CD14-positive monocyte (primary cell): ENCODE measurements around the gene CYP3A5. TPM values are rescaled to one million over a fixed set of nuclear protein-coding genes. Genes with fewer than 3 reads are reported as not detected.

Experiments used
- DNase-seq, 3 donors: peaks; one replicate each; pipeline ENCODE4 v3.0.0-alpha.2; 2011 to 2022
- H2AFZ ChIP-seq: 2 replicates; pipeline ENCODE4 v1.6.0; 2012; ENCODE audit warnings: mild to moderate bottlenecking, low read depth, low read length, inconsistent platforms; ENCODE audit not compliant: insufficient read depth, poor library complexity, severe bottlenecking
- H3K27ac ChIP-seq, 2 donors: 1 replicate in 1 of 2; 2 replicates in 1 of 2; pipeline ENCODE4 v1.5.1; 2012 to 2013; ENCODE audit warnings: low read length in 2 of 2, control low read depth in 1 of 2, inconsistent platforms in 1 of 2, low read depth in 1 of 2, mild to moderate bottlenecking in 1 of 2
- H3K27me3 ChIP-seq, 2 donors: one replicate each; pipeline versions ENCODE4 v1.6.0 to v1.6.1; 2011 to 2013; ENCODE audit warnings: low read length in 2 of 2; ENCODE audit not compliant: control insufficient read depth in 2 of 2, insufficient read depth in 2 of 2
- H3K36me3 ChIP-seq, 2 donors: replicated peaks in 1 of 2; 1 replicate in 1 of 2; 2 replicates in 1 of 2; pipeline versions ENCODE4 v1.5.1 to v1.6.1; 2012 to 2013; ENCODE audit warnings: low read length in 2 of 2, control low read depth in 1 of 2, inconsistent platforms in 1 of 2, mild to moderate bottlenecking in 1 of 2; ENCODE audit not compliant: insufficient read depth in 2 of 2, control insufficient read depth in 1 of 2
- H3K4me1 ChIP-seq, 2 donors: 1 replicate in 1 of 2; 2 replicates in 1 of 2; pipeline versions ENCODE4 v1.5.1 to v1.6.1; 2012 to 2013; ENCODE audit warnings: low read length in 2 of 2, control low read depth in 1 of 2, inconsistent platforms in 1 of 2, mild to moderate bottlenecking in 1 of 2, moderate library complexity in 1 of 2; ENCODE audit not compliant: insufficient read depth in 2 of 2, control insufficient read depth in 1 of 2
- H3K4me2 ChIP-seq: replicated peaks from 2 replicates; pipeline ENCODE3; 2012; ENCODE audit warnings: low read length, moderate library complexity, mild to moderate bottlenecking; ENCODE audit not compliant: poor library complexity, severe bottlenecking; ENCODE audit errors: extremely low read depth
- H3K4me3 ChIP-seq, 3 experiments: fragments of 200-600 bp in 1 of 3; sonication (generic) in 1 of 3; replicated peaks in 1 of 3; 1 replicate in 2 of 3; 2 replicates in 1 of 3; pipeline ENCODE4 v1.5.1; 2011 to 2013; ENCODE audit warnings: low read length in 3 of 3, mild to moderate bottlenecking in 3 of 3, control low read depth in 2 of 3, low read depth in 2 of 3, inconsistent platforms in 1 of 3, moderate library complexity in 1 of 3
- H3K79me2 ChIP-seq: 2 replicates; pipeline ENCODE4 v1.6.0; 2012; ENCODE audit warnings: mild to moderate bottlenecking, control low read depth, inconsistent platforms, low read length, moderate library complexity; ENCODE audit not compliant: insufficient read depth
- H3K9ac ChIP-seq: 2 replicates; pipeline ENCODE4 v1.6.0; 2017; ENCODE audit warnings: low read length, mild to moderate bottlenecking; ENCODE audit not compliant: insufficient read depth, poor library complexity, severe bottlenecking
- H3K9me3 ChIP-seq, 2 donors: replicated peaks in 1 of 2; 1 replicate in 1 of 2; 2 replicates in 1 of 2; pipeline versions ENCODE4 v1.5.1 to v1.6.1; 2012 to 2013; ENCODE audit warnings: low read length in 2 of 2, control low read depth in 1 of 2; ENCODE audit not compliant: control insufficient read depth in 1 of 2, insufficient read depth in 1 of 2
- H4K20me1 ChIP-seq: 2 replicates; pipeline ENCODE4 v1.6.0; 2012; ENCODE audit warnings: mild to moderate bottlenecking, low read length, control low read depth, moderate library complexity; ENCODE audit not compliant: insufficient read depth
- H3K27ac Mint-ChIP-seq, 7 donors: one replicate each; pipeline ENCODE4 v1.8.0; 2020; ENCODE audit warnings: mild to moderate bottlenecking in 7 of 7, mixed read lengths in 7 of 7, moderate library complexity in 6 of 7, inconsistent platforms in 2 of 7
- H3K27me3 Mint-ChIP-seq, 3 donors: one replicate each; pipeline ENCODE4 v1.8.0; 2021 to 2022; ENCODE audit warnings: low read depth in 3 of 3, mild to moderate bottlenecking in 3 of 3, mixed read lengths in 3 of 3, moderate library complexity in 3 of 3, inconsistent platforms in 1 of 3
- H3K36me3 Mint-ChIP-seq, 2 donors: one replicate each; pipeline ENCODE4 v1.8.0; 2020; ENCODE audit warnings: mixed read lengths in 2 of 2, inconsistent platforms in 1 of 2, mild to moderate bottlenecking in 1 of 2
- H3K4me1 Mint-ChIP-seq: one replicate; pipeline ENCODE4 v1.8.0; 2020; ENCODE audit warnings: mild to moderate bottlenecking, mixed read lengths
- H3K4me3 Mint-ChIP-seq, 2 donors: one replicate each; pipeline ENCODE4 v1.8.0; 2020; ENCODE audit warnings: mild to moderate bottlenecking in 2 of 2, mixed read lengths in 2 of 2, moderate library complexity in 1 of 2
- H3K9me3 Mint-ChIP-seq, 7 donors: one replicate each; pipeline ENCODE4 v1.8.0; 2020 to 2022; ENCODE audit warnings: mixed read lengths in 7 of 7, mild to moderate bottlenecking in 6 of 7, moderate library complexity in 6 of 7, inconsistent platforms in 2 of 7
- WGBS: methylation state at CpG from one replicate; pipeline ENCODE4 v1.1.5; 2013; ENCODE audit warnings: missing lambda C conversion rate; ENCODE audit not compliant: insufficient coverage; 5-methylcytosine and 5-hydroxymethylcytosine counted together
- intact Hi-C, 2 donors: fragments of 100-400 bp; cut with micrococcal nuclease; formaldehyde crosslinking; loops; one replicate each; pipeline versions ENCODE4 v1.15.0 to v1.15.1; 2023
- polyA plus RNA-seq, 3 donors: library from polyadenylated mRNA; depleted of rRNA in 1 of 3; unstranded in 2 of 3; stranded (reverse) in 1 of 3; fragments of 300-500 nt in 2 of 3; fragments of >200 nt in 1 of 3; fragmentation: Illumina TruSeq in 2 of 3; gene quantifications; 1 replicate in 2 of 3; 2 replicates in 1 of 3; pipeline ENCODE4 v1.2.3, GENCODE V29; 2012 to 2021
- small RNA-seq: library from RNA; depleted of rRNA; stranded (forward); fragments of <200 nt; gene quantifications from one replicate; pipeline ENCODE3, GENCODE V24; 2012; ENCODE audit warnings: low read depth; ENCODE audit not compliant: insufficient read length
- TF ChIP-seq, protein P1 (sequence below): fragments of 200-600 bp; IDR thresholded peaks from one replicate; pipeline ENCODE4 v1.8.0; 2022; ENCODE audit warnings: antibody characterized with exemption, mild to moderate bottlenecking

Gene CYP3A5
- polyA plus RNA-seq, 3 donors, result 0.05 TPM; not detected in 2

- Histone ChIP-seq H3K4me3 (no peak overlapping the region), H3K36me3 (no peaks in the 10 kb centered on the region), H3K4me1 (no peaks in the 10 kb centered on the region), H3K27ac (no peak overlapping the region), H3K27me3 (no peaks in the 10 kb centered on the region), H3K9me3 (no peaks in the 10 kb centered on the region), H3K4me2 (no peak overlapping the region), H3K9ac (no peak overlapping the region), H2AFZ (no peak overlapping the region), H3K79me2 (no peaks in the 10 kb centered on the region), H4K20me1 (no peaks in the 10 kb centered on the region)
- no peak for DNase-seq
- Mint-ChIP-seq H3K4me3 (no peak overlapping the region), H3K27ac (no peak overlapping the region), H3K27me3 (peaks cover 2 to 3% (median 2%) of the 10 kb centered on the region in 3 donors), H3K9me3 (peaks cover 0 to 3% (median 0%) of the 10 kb centered on the region in 7 donors), H3K36me3 (no peaks in the 10 kb centered on the region), H3K4me1 (peaks cover 3% of the 10 kb centered on the region)
- TF ChIP-seq, protein P1, sequence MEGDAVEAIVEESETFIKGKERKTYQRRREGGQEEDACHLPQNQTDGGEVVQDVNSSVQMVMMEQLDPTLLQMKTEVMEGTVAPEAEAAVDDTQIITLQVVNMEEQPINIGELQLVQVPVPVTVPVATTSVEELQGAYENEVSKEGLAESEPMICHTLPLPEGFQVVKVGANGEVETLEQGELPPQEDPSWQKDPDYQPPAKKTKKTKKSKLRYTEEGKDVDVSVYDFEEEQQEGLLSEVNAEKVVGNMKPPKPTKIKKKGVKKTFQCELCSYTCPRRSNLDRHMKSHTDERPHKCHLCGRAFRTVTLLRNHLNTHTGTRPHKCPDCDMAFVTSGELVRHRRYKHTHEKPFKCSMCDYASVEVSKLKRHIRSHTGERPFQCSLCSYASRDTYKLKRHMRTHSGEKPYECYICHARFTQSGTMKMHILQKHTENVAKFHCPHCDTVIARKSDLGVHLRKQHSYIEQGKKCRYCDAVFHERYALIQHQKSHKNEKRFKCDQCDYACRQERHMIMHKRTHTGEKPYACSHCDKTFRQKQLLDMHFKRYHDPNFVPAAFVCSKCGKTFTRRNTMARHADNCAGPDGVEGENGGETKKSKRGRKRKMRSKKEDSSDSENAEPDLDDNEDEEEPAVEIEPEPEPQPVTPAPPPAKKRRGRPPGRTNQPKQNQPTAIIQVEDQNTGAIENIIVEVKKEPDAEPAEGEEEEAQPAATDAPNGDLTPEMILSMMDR, result no peak
- WGBS, result 96% methylated on average over 3 of the region's 4 CpGs
- intact Hi-C loops, result no loop called here
Observed at GRCh38 chr7:99599836-99600235, 80.0 kb downstream of the CYP3A5 start.

Small RNAs within 50 kb of the gene (small RNA-seq; reads per million reads assigned to genes)
- gene CYP3A51P, result not detected
- gene CYP3A7-CYP3A51P, result not detected

Other genes starting within 250 kb of the CYP3A5 start
- 1 to 10 TPM in 2 of 3 donors, under 1 TPM in 1; 0.74 to 4.3 (median 1.6) TPM for gene PTCD1, start 241.2 kb downstream of the CYP3A5 start, polyA plus RNA-seq
- 10 to 100 TPM; 11.6 to 56.3 (median 12.3) TPM for gene CPSF4, start 241.1 kb downstream of the CYP3A5 start, polyA plus RNA-seq
- gene ATP5MF, start 213.8 kb downstream of the CYP3A5 start, polyA plus RNA-seq, result 1,000 to 10,000 TPM in 1 of 3 donors, 100 to 1,000 TPM in 2; 568 to 4,168 (median 699) TPM
- 10 to 100 TPM in 1 of 3 donors, 1 to 10 TPM in 2; 1.8 to 10.4 (median 2.5) TPM for gene ZNF789, start 207.1 kb downstream of the CYP3A5 start, polyA plus RNA-seq
- 10 to 100 TPM; 35.7 to 57.7 (median 39.1) TPM for gene ZNF394, start 179.7 kb downstream of the CYP3A5 start, polyA plus RNA-seq
- 1 to 10 TPM; 1.6 to 2.9 (median 2.2) TPM for gene ZKSCAN5, start 175.3 kb downstream of the CYP3A5 start, polyA plus RNA-seq
- 1 to 10 TPM in 2 of 3 donors, under 1 TPM in 1; 0.85 to 1.3 (median 1.2) TPM for gene FAM200A, start 127.9 kb downstream of the CYP3A5 start, polyA plus RNA-seq
- gene ZNF655, start 121.4 kb downstream of the CYP3A5 start, polyA plus RNA-seq, result 100 to 1,000 TPM in 1 of 3 donors, 10 to 100 TPM in 2; 61.6 to 151 (median 62.2) TPM
- gene TMEM225B, start 81.7 kb downstream of the CYP3A5 start, polyA plus RNA-seq, result under 1 TPM in 2 of 3 donors, not detected in 1; 0.20 to 0.23 TPM
- 1 to 10 TPM; 4.3 to 7.3 (median 6.1) TPM for gene ZSCAN25, start 63.0 kb downstream of the CYP3A5 start, polyA plus RNA-seq
- gene CYP3A7, start 55.2 kb upstream of the CYP3A5 start, polyA plus RNA-seq, result not detected
- not detected for gene CYP3A4, start 104.2 kb upstream of the CYP3A5 start, polyA plus RNA-seq
- not detected for gene CYP3A43, start 148.0 kb upstream of the CYP3A5 start, polyA plus RNA-seq
- gene OR2AE1, start 197.0 kb upstream of the CYP3A5 start, polyA plus RNA-seq, result not detected
- 10 to 100 TPM; 10.8 to 17.9 (median 12.5) TPM for gene TRIM4, start 239.5 kb upstream of the CYP3A5 start, polyA plus RNA-seq
- gene GJC3, start 249.6 kb upstream of the CYP3A5 start, polyA plus RNA-seq, result not detected